Ectodermal cell (in vitro differentiated cells): Measurements from ENCODE around the gene LITAF.
A peak's percentile ranks its signal among the peaks of the same experiment; 100 is the strongest.
"Not testable (repeated sequence)": the region's sequence is repeated elsewhere in the genome, so short reads cannot be mapped to it uniquely, and the experiment has no call there.

Experiments used
- H3K27ac ChIP-seq: 2 replicates; pipeline ENCODE4 v1.7.0; 2013; ENCODE audit warnings: mild to moderate bottlenecking, low read depth, low read length; ENCODE audit not compliant: insufficient read depth, poor library complexity, severe bottlenecking
- H3K27me3 ChIP-seq: 2 replicates; pipeline ENCODE4 v1.7.0; 2013; ENCODE audit warnings: mild to moderate bottlenecking, low read length; ENCODE audit not compliant: insufficient read depth, control insufficient read depth, poor library complexity, severe bottlenecking
- H3K36me3 ChIP-seq: one replicate; pipeline ENCODE4 v1.7.0; 2013; ENCODE audit warnings: low read length; ENCODE audit not compliant: control insufficient read depth, insufficient read depth
- H3K4me1 ChIP-seq: one replicate; pipeline ENCODE4 v1.7.0; 2013; ENCODE audit warnings: low read length; ENCODE audit not compliant: control insufficient read depth, insufficient read depth
- H3K4me3 ChIP-seq: 2 replicates; pipeline ENCODE4 v1.7.0; 2013; ENCODE audit warnings: low read depth, low read length, control low read depth; ENCODE audit not compliant: insufficient read depth
- H3K9me3 ChIP-seq: 2 replicates; pipeline ENCODE4 v1.7.0; 2013; ENCODE audit warnings: mild to moderate bottlenecking, low read length, moderate library complexity; ENCODE audit not compliant: control insufficient read depth
- WGBS, 2 experiments: methylation state at CpG; one replicate each; pipeline ENCODE4 v1.1.7; 2013; ENCODE audit warnings: missing lambda C conversion rate in 2 of 2; 5-methylcytosine and 5-hydroxymethylcytosine counted together

Gene LITAF

DNA sequence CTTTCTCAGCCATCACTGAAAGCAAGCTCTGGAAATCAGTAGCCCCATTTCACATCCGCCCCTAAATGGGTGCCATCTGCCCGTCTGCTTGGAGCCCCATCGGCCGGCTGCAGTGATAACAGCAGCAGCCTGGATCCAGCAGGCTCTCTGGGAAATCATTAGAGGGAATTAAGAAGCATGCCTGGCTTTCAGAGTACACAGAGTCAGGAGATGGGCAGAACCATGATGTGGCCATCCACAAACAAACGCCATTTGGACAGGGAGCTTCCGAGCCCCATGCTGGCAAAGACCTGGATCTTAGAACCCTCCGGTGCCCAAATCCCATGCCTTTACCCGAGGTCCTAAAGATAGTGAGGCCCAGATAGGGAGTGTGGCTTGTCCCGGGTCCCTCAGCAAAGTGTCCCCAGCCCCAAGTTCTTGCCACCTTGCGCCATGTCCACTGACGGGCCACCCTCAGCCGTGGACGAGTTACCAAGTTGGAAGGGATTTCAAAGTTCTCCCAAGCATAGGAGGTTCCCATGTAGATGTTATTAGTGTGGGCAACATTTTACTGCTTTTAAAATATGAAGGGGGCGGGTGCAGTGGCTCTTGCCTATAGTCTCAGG lies 1.0 kb upstream of the LITAF start:
- peaks cover 15% of the 10 kb centered on the region for H3K4me1 ChIP-seq
- no peaks in the 10 kb centered on the region for H3K36me3 ChIP-seq
- H3K27me3 ChIP-seq: peaks cover 19% of the 10 kb centered on the region
- WGBS, 2 experiments: 84 to 87% methylated on average over 14 of the region's 14 CpGs
- H3K27ac ChIP-seq: no peak overlapping the region
- H3K4me3 ChIP-seq: peak overlapping the region; percentile 62
- H3K9me3 ChIP-seq: no peaks in the 10 kb centered on the region

DNA sequence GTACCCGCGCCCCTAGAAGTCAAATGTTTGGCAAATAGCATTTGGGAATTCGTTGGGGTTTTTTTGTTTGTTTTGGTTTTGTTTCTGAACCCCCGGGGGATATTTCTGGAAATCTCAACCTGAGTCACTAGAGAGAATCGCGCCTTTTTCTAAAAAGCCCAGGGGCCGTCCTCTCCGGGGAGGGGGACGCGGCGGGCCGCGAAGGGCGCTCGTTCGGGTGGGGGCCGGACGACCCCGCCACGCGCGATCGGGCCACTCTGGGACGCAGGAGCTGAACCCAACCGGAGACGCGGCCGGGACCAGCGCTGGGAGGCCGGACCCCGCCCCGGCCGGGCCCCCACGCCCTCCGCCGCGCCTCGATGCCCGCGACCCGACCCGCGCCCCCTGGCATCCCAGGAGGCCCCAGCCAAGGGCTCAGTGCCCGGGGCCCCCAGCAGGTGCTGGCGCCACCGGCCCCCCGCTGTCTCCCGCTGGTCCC lies 302 bp downstream of the LITAF start:
- H3K4me3 ChIP-seq: peak overlapping the region; percentile 62
- 0% methylated on average over 48 of the region's 48 CpGs for WGBS, 2 experiments
- no peaks in the 10 kb centered on the region for H3K9me3 ChIP-seq
- peaks cover 26% of the 10 kb centered on the region for H3K4me1 ChIP-seq
- no peak overlapping the region for H3K27ac ChIP-seq
- H3K27me3 ChIP-seq: peaks cover 19% of the 10 kb centered on the region
- no peaks in the 10 kb centered on the region for H3K36me3 ChIP-seq

DNA sequence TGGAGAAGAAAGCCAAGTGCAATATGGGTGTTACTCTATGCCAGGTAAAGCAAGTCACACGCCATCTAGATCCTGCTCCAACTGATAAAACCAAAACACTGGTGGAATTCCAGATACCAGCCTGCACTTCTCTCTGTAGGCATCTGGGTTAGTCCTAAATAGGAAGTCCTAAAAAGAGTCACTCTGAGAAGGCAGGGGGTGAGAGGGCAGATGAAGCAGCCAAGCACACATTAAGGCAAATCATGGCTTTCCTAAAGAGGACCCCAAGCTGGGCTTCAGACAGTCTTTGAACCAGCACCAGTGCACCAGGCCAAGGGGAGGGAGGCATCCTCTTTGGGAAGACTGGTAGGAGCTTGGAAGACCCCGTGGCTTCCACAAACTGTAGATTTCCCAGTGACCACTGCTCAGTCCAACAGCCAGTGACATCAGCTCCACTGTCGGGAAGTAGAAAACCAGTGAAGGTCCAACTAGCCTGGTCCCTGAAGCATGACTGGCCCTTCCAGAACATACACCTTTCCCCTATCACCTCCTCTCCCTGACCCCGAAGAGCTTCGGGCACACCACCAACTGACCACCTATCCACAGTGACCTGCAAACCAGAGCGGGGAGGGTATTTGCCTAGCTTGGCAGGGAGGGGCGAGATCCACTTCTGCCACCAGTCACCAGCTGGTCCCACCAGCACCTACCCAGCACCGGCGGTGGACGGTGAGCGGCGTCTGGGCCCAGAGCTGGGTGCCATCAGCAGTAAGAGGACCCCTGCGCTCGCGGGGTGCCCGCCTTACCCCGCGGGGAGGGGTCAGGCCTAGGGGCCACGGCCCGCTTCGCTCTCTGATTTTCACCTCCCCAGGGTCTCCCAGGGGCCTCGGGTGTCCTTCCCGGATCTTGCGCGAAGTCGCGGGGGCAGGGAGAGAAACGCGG lies 1.0 kb downstream of the LITAF start:
- peak overlapping the region; percentile 62 for H3K4me3 ChIP-seq
- 15% methylated on average over 29 of the region's 29 CpGs for WGBS, 2 experiments
- no peaks in the 10 kb centered on the region for H3K36me3 ChIP-seq
- H3K9me3 ChIP-seq: no peaks in the 10 kb centered on the region
- peaks cover 19% of the 10 kb centered on the region for H3K27me3 ChIP-seq
- no peak overlapping the region for H3K27ac ChIP-seq
- H3K4me1 ChIP-seq: peaks cover 26% of the 10 kb centered on the region

DNA sequence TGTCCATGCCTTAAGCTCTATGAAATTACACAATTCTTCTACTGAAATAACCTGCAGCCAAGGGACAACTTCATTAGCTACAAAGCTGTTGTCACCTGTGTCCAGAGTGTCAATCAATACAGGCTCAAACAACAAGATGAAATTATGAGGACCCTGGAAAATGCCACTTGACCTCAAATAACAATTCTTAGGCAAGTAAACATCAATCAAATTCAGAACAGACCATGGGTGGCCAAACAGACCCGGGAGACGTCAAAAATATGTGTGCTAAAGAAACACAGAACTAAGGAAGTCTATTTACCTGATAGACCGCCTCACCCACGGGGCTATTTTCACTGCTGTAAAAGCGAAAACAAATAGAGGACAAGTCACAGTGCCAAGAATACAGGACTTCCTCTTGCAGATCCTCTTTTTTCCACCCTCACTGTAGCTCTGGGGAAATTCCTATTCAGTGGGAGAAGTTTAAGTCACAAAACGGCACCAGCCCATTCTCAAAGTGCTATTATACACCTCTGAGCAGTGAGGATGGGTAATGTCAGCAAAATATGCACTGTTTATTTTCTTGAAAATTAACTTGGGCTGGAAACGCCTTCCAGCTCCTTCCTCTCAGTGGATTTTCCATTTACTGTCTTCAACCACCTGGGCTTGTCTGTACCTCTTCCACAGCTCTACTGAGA lies 2.7 kb downstream of the LITAF start:
- Histone ChIP-seq H3K4me1 (peaks cover 26% of the 10 kb centered on the region), H3K27me3 (peaks cover 19% of the 10 kb centered on the region), H3K27ac (no peak overlapping the region), H3K4me3 (no peak overlapping the region), H3K9me3 (no peaks in the 10 kb centered on the region), H3K36me3 (no peaks in the 10 kb centered on the region)
- WGBS, 2 experiments: 44 to 47% methylated on average over 6 to 7 of the region's 7 CpGs

DNA sequence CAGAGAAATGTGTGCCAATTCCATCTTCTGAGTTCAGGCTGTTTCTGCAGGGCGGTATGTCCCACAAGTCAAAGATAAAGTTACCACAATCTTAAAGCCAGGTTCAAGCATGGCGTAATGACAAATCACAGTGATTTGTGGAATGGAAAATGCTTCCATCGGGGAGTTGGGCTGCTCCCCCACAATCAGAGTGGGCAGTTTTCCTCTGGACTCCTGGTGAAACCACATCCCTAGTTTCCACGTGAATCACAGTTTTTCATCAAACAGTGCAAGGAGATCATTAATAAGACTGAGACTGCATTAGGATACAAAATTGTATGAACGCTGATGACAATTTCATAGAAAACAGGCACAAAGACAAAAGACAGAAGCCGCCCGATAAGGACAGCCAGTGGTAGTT lies 3.6 kb downstream of the LITAF start:
- WGBS, 2 experiments: 68 to 77% methylated on average over 7 of the region's 7 CpGs
- Histone ChIP-seq H3K4me1 (peaks cover 26% of the 10 kb centered on the region), H3K27me3 (peaks cover 19% of the 10 kb centered on the region), H3K36me3 (no peaks in the 10 kb centered on the region), H3K4me3 (no peak overlapping the region), H3K27ac (no peak overlapping the region), H3K9me3 (no peaks in the 10 kb centered on the region)

DNA sequence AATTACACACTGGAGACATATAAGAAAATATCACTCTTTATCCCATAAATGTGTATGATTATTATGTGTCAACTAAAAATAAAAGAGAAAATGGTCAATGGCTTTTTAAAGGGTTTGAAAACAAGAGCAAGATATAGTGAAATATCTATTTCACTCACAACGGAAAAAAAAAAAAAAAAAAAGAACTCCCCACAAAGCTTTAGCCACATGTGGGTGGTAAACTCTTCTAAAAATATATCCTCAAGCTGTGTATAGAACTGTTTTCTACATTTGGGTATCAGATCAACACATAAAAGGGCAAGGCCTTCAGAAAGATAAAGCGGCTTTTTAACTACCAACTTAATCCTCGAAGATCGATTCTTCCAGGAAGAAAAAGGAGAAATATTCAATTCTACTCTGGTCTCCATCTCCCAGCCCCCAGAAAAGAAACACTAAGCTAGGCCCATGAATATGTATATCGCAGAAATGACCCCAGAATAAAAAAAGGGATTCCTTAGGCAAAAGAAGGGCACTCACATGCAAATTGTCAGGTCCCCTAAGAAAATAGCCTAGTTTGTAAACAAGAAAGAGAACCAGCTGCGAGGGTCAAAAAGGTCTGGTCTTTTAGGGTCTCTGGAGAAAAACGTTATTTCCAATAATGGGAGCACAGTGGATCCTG lies 4.4 kb downstream of the LITAF start:
- WGBS, 2 experiments: 3 to 9% methylated on average over 6 of the region's 7 CpGs
- no peak overlapping the region for H3K4me3 ChIP-seq
- H3K27me3 ChIP-seq: peaks cover 14% of the 10 kb centered on the region
- H3K27ac ChIP-seq: no peak overlapping the region
- H3K4me1 ChIP-seq: peaks cover 26% of the 10 kb centered on the region
- no peaks in the 10 kb centered on the region for H3K36me3 ChIP-seq
- no peaks in the 10 kb centered on the region for H3K9me3 ChIP-seq

DNA sequence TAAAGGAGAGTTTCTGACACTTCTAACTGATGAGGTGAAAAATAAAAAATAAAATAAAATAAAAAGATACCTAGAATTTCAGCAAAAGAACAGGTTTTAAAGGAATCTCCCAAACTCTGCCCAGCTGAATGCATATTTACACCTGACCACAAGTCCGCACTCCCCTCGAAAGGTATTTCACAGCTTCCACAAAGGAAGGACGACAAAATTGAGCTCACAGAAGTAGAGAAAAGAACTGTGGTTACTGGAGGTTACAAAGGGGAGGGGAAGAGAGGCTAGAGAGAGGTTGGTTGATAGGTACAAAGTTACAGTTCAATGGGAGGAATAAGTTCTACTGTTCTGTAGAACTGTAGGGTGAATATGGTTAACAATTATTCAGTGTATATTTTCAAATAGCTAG lies 5.0 kb downstream of the LITAF start:
- Histone ChIP-seq H3K4me1 (peaks cover 26% of the 10 kb centered on the region), H3K9me3 (no peaks in the 10 kb centered on the region), H3K36me3 (no peaks in the 10 kb centered on the region), H3K27ac (no peak overlapping the region), H3K27me3 (peaks cover 12% of the 10 kb centered on the region), H3K4me3 (no peak overlapping the region)
- WGBS, 2 experiments: 62 to 66% methylated on average over 3 of the region's 3 CpGs

DNA sequence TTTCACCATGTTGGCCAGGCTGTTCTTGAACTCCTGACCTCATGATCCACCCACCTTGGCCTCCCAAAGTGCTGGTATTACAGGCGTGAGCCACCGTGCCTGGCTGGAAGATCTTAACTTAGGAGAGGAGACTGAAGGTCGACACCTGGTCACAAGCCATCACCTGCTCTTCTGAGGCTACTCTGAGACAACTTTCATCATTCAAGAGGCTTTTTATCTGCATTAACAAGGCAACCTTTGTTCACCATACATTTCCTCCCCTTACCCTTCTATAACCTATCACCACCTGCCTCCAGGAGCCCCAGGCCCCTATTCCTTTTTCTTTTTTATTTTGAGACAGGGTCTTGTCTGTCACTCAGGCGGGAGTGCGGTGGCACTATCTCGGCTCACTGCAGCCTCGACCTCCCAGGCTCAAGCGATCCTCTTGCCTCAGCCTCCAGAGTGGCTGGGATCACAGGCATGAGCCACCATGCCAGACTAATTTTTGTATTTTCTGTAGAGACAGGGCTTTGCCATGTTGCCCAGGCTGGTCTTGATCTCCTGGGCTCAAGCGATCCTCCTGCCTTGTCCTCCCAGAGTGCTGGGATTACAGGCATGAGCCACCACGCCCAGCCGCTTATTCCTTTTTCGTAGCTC lies 6.2 kb downstream of the LITAF start:
- no peaks in the 10 kb centered on the region for H3K9me3 ChIP-seq
- no peak overlapping the region for H3K27ac ChIP-seq
- H3K4me3 ChIP-seq: no peak overlapping the region
- peaks cover 20% of the 10 kb centered on the region for H3K4me1 ChIP-seq
- H3K27me3 ChIP-seq: peaks cover 3% of the 10 kb centered on the region
- H3K36me3 ChIP-seq: no peaks in the 10 kb centered on the region
- 82 to 87% methylated on average over 12 of the region's 12 CpGs for WGBS, 2 experiments

DNA sequence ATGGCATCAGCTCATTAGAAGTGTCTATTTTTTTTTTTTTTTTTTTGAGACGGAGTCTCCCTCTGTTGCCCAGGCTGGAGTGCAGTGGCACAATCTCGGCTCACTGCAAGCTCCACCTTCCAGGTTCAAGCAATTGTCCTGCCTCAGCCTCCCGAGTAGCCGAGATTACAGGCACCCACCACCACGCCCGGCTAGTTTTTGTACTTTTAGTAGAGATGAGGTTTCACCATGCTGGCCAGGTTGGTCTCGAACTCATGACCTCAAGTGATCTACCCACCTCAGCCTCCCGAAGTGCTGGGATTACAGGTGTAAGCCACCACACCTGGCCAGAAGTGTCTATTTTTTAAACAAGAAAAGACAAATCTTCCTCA lies 9.4 kb downstream of the LITAF start:
- H3K4me3 ChIP-seq, H3K9me3 ChIP-seq, H3K27ac ChIP-seq, H3K36me3 ChIP-seq, H3K4me1 ChIP-seq, H3K27me3 ChIP-seq: not testable (repeated sequence)
- 90 to 91% methylated on average over 8 of the region's 8 CpGs for WGBS, 2 experiments
